ENCODE results near the gene SDK1. TPM values are rescaled to one million over a fixed set of nuclear protein-coding genes. Genes with fewer than 3 reads are reported as not detected.

Gene SDK1
- total and polyA plus RNA-seq, 2 donors (not counting 3 experiments of a cell fraction or from before 2014, with no cell fraction given), result 1.6 to 3.9 TPM

- dilution Hi-C loops (cut with MboI; ENCODE audit: extremely low pct_ligation_motif_present, low sequenced_read_pairs), result no loop called here
- no peaks in the 10 kb centered on the region for H3K79me2 ChIP-seq (ENCODE audit: control insufficient read depth, insufficient read depth, low read length)
- FAIRE-seq, result no peak
- H3K27me3 ChIP-seq (ENCODE audit: control insufficient read depth in 2 of 2, insufficient read depth in 2 of 2, low read length in 2 of 2), result no peaks in the 10 kb centered on the region
- H3K36me3 ChIP-seq (ENCODE audit: control insufficient read depth in 2 of 2, extremely low read depth in 1 of 2, insufficient read depth in 2 of 2, low read length in 2 of 2), result no peaks in the 10 kb centered on the region
- H3K9ac ChIP-seq (replicated peaks; ENCODE audit: extremely low read depth, insufficient read depth, low read length), result no peak overlapping the region
- no peak overlapping the region for H3K4me2 ChIP-seq (ENCODE audit: insufficient read depth, low read length)
- peaks cover 2% of the 10 kb centered on the region for H3K9me3 ChIP-seq (replicated peaks; ENCODE audit: control insufficient read depth, insufficient read depth, low read length)
- intact Hi-C loops (cut with micrococcal nuclease), result no loop called here
- H3K4me3 ChIP-seq (replicated peaks in 1 of 3; ENCODE audit: insufficient read depth in 1 of 3, low read depth in 1 of 3, low read length in 3 of 3), result no peak overlapping the region
- H2AFZ ChIP-seq (ENCODE audit: low read depth, low read length), result no peak overlapping the region
- H4K20me1 ChIP-seq (replicated peaks; ENCODE audit: control insufficient read depth, extremely low read depth, insufficient read depth, low read length), result no peaks in the 10 kb centered on the region
- no peaks in the 10 kb centered on the region for H3K9me1 ChIP-seq (replicated peaks; ENCODE audit: control insufficient read depth, extremely low read depth, insufficient read depth, low read length)
- TF ChIP-seq CTCF (IDR thresholded peaks at IDR 0.05; ENCODE audit: extremely low read depth in 1 of 2, insufficient read depth in 1 of 2, low read depth in 1 of 2, low read length in 2 of 2), result no peak
- no peak for TF ChIP-seq MYC (IDR thresholded peaks at IDR 0.05; ENCODE audit: low read depth, low read length)
- TF ChIP-seq POLR2AphosphoS5 (IDR thresholded peaks at IDR 0.05; ENCODE audit: insufficient read depth, low read depth, low read length), result no peak
- TF ChIP-seq JUN (IDR thresholded peaks at IDR 0.05; ENCODE audit: borderline replicate concordance, insufficient read depth, insufficient read length, low read depth), result no peak
- no peak for TF ChIP-seq GATA2 (IDR thresholded peaks at IDR 0.05; ENCODE audit: insufficient read depth, insufficient read length, low read depth, low read length)
- no peak for TF ChIP-seq MAX (IDR thresholded peaks at IDR 0.05; ENCODE audit: insufficient read depth, insufficient read length)
- TF ChIP-seq POLR2A (IDR thresholded peaks at IDR 0.05; ENCODE audit: low read depth, low read length), result no peak
- TF ChIP-seq EZH2 (IDR thresholded peaks at IDR 0.05; ENCODE audit: borderline replicate concordance, low read depth, low read length, severe bottlenecking), result no peak
- TF ChIP-seq FOS (IDR thresholded peaks at IDR 0.05; ENCODE audit: borderline replicate concordance, insufficient read depth, low read length), result no peak
- no peak overlapping the region for H3K27ac ChIP-seq (ENCODE audit: insufficient read depth, low read depth, low read length)
- BruUV-seq (replicated peaks), result no TSS peak
- POLR2A ChIA-PET, result no interaction called here
- H3K4me1 ChIP-seq (ENCODE audit: control insufficient read depth, extremely low read depth, insufficient read depth, low read length), result no peaks in the 10 kb centered on the region
- DNase-seq (ENCODE audit: low read depth, low spot score), result no peak
- CTCF ChIA-PET, result no interaction called here
These were observed 967.3 kb downstream of the SDK1 start for GRCh38 chr7:4268040-4268965.

Measured in endothelial cell of umbilical vein (primary cell).